Transverse colon (tissue), 4 donors: ENCODE results near the gene HSPA14. TPM values are rescaled to one million over a fixed set of nuclear protein-coding genes. Genes with fewer than 3 reads are reported as not detected.

Source experiments
- DNase-seq: peaks from one replicate; pipeline ENCODE4 v3.0.0-alpha.2; 2019
- H3K27ac ChIP-seq, 4 donors: fragments of 200-600 bp; sonication (generic); 2 replicates each; pipeline ENCODE4 v1.5.1; 2016 to 2018; ENCODE audit warnings: inconsistent platforms in 4 of 4
- H3K27me3 ChIP-seq: fragments of 200-600 bp; sonication (generic); 2 replicates; pipeline ENCODE4 v1.5.1; 2017; ENCODE audit warnings: inconsistent platforms
- H3K36me3 ChIP-seq, 4 donors: fragments of 200-600 bp; sonication (generic); 2 replicates each; pipeline ENCODE4 v1.5.1; 2017 to 2019; ENCODE audit warnings: inconsistent platforms in 4 of 4
- H3K4me1 ChIP-seq, 4 donors: fragments of 200-600 bp; sonication (generic); 2 replicates each; pipeline ENCODE4 v1.5.1; 2017 to 2020; ENCODE audit warnings: inconsistent platforms in 4 of 4
- H3K4me3 ChIP-seq, 4 donors: fragments of 200-600 bp; sonication (generic); 1 replicate in 1 of 4; 2 replicates in 3 of 4; pipeline versions ENCODE4 v1.5.1 to v1.6.1; 2017 to 2019; ENCODE audit warnings: inconsistent platforms in 4 of 4
- H3K9me3 ChIP-seq, 2 donors: fragments of 200-600 bp; sonication (generic); 2 replicates each; pipeline ENCODE4 v1.5.1; 2017 to 2019; ENCODE audit warnings: inconsistent platforms in 2 of 2
- EP300 ChIP-seq: sonication (generic); formaldehyde crosslinking; IDR thresholded peaks from one replicate; pipeline ENCODE4 v1.6.1; 2017; ENCODE audit warnings: antibody characterized with exemption, low read depth
- POLR2A ChIP-seq: fragments of 450-650 bp; IDR thresholded peaks from one replicate; pipeline ENCODE4 v1.6.1; 2016; ENCODE audit warnings: antibody characterized with exemption, mild to moderate bottlenecking, moderate library complexity
- POLR2AphosphoS5 ChIP-seq, 3 donors: sonication (generic); formaldehyde crosslinking; IDR thresholded peaks; one replicate each; pipeline ENCODE4 v1.6.1; 2016; ENCODE audit warnings: antibody characterized with exemption in 3 of 3
- WGBS, 2 donors: methylation state at CpG; one replicate each; pipeline ENCODE4 v1.1.5; 2018; ENCODE audit warnings: low coverage in 1 of 2; 5-methylcytosine and 5-hydroxymethylcytosine counted together
- in situ Hi-C, 4 donors: fragments of 200-750 bp; cut with MboI; loops; one replicate each; pipeline versions ENCODE4 v1.15.0 to v1.15.1; 2017; ENCODE audit warnings: low sequenced_read_pairs in 3 of 4, low pct_ligation_motif_present in 1 of 4, low pct_unique_long_range_greater_than_20kb in 1 of 4
- intact Hi-C: fragments of 100-400 bp; cut with DNase I; formaldehyde crosslinking; loops from one replicate; pipeline ENCODE4 v1.15.1; 2023; ENCODE audit warnings: low total_unique reads
- total RNA-seq, 4 donors: library from RNA; depleted of rRNA; stranded (reverse); fragments of >200 nt; gene quantifications; one replicate each; pipeline ENCODE4 v1.1.0, GENCODE V29; 2016
- TF ChIP-seq, protein P1 (sequence below), 5 experiments: fragments of 200-600 bp in 3 of 5; fragments of 450-650 bp in 2 of 5; sonication (generic) in 3 of 5; IDR thresholded peaks; 1 replicate in 2 of 5; 2 replicates in 3 of 5; pipeline ENCODE4 v1.5.1; 2016 to 2017; ENCODE audit warnings: antibody characterized with exemption in 5 of 5, inconsistent platforms in 3 of 5, mild to moderate bottlenecking in 2 of 5, moderate library complexity in 1 of 5

HSPA14 gene
- total RNA-seq, 4 donors from 2014 or later, result 6.7 to 15.4 (median 8.7) TPM

DNA sequence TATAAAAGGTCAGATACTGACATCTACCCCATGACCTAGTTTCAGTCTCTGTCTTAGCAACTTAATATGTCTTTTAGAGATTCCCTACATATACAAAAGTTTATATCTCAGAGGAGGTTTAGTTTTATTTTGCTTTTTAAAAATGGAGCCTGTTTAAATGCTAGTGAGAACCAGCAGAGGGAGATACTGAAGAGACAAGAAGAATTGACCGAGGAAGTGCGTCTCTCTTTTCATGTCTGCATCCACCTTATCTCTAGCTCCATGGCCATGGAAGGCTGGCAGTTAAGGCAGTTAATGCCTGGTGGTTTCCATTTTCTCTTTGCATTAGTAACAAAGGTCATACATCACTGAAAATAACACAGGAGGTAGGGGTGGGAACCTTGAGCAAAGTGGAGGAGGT, 51.2 kb downstream of the HSPA14 start:
- in situ Hi-C loops (no loop called here), intact Hi-C loops (no loop called here)
- 85 to 91% methylated on average over 2 of the region's 2 CpGs for WGBS, 2 donors

DNA sequence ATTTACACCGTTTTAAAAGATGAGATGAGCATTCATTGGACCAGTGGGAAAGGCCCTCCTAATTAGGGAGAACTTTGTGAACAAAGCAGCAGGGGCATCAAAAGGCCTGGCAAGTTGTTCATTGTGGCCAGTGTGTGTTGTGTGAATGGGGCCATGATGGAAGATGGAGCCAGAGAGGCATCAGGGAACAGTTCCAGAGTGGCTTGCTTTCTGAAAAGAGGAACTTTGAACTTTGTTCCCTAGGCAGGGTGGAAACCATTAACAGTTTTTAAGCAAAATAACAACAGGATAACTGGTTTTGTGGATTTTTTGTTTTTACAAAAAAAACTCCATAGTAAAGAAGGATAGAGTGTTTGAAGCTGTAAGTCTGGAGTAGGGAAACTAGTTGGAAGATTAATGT, 53.0 kb downstream of the HSPA14 start:
- H3K4me3 ChIP-seq, result no peak overlapping the region
- no peaks in the 10 kb centered on the region for H3K9me3 ChIP-seq
- TF ChIP-seq, protein P1, sequence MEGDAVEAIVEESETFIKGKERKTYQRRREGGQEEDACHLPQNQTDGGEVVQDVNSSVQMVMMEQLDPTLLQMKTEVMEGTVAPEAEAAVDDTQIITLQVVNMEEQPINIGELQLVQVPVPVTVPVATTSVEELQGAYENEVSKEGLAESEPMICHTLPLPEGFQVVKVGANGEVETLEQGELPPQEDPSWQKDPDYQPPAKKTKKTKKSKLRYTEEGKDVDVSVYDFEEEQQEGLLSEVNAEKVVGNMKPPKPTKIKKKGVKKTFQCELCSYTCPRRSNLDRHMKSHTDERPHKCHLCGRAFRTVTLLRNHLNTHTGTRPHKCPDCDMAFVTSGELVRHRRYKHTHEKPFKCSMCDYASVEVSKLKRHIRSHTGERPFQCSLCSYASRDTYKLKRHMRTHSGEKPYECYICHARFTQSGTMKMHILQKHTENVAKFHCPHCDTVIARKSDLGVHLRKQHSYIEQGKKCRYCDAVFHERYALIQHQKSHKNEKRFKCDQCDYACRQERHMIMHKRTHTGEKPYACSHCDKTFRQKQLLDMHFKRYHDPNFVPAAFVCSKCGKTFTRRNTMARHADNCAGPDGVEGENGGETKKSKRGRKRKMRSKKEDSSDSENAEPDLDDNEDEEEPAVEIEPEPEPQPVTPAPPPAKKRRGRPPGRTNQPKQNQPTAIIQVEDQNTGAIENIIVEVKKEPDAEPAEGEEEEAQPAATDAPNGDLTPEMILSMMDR (IDR thresholded peaks at IDR 0.05), result no peak
- no peak for TF ChIP-seq POLR2A
- no peak for TF ChIP-seq POLR2AphosphoS5 (IDR thresholded peaks at IDR 0.05)
- no peak for TF ChIP-seq EP300
- in situ Hi-C loops (no loop called here), intact Hi-C loops (no loop called here)
- DNase-seq, result no peak
- H3K27ac ChIP-seq, result no peak overlapping the region
- no peaks in the 10 kb centered on the region for H3K4me1 ChIP-seq
- H3K27me3 ChIP-seq, result no peaks in the 10 kb centered on the region
- 87 to 100% methylated on average over 1 of the region's 1 CpG for WGBS, 2 donors
- no peaks in the 10 kb centered on the region for H3K36me3 ChIP-seq

More for the DNA sequence above, 51.2 kb downstream of the HSPA14 start:
- H3K36me3 ChIP-seq, result no peaks in the 10 kb centered on the region
- H3K27me3 ChIP-seq, result no peaks in the 10 kb centered on the region
- no peak for DNase-seq
- H3K4me1 ChIP-seq, result no peaks in the 10 kb centered on the region
- no peak overlapping the region for H3K27ac ChIP-seq
- H3K4me3 ChIP-seq, result no peak overlapping the region
- no peaks in the 10 kb centered on the region for H3K9me3 ChIP-seq
- TF ChIP-seq POLR2AphosphoS5 (IDR thresholded peaks at IDR 0.05) (no peak), EP300 (no peak), POLR2A (no peak)
- TF ChIP-seq, protein P1 (IDR thresholded peaks at IDR 0.05), result no peak

DNA sequence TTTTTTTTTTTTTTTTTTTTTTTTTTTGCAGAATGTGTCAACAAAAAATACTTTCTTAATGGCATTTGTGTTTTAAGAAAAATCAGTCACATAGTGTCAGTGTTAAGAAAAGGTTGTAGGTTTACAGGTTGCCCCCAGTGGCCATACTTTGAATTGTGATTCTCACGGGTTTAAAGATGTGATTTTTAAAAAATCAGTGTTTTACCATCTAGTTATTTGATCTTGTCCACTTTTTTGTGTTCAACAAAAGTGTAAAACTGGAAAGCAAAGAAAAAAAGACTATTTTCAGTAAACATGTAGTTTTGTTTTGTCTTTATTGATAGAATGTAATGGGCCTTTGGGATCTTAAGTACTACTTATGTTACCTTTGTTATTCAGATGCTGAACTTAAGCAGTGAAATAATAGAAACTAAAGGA, 66.2 kb downstream of the HSPA14 start:
- in situ Hi-C loops, result no loop called here
- no peak overlapping the region for H3K27ac ChIP-seq
- H3K27me3 ChIP-seq, result no peaks in the 10 kb centered on the region
- no peak overlapping the region for H3K4me3 ChIP-seq
- intact Hi-C loops, result no loop called here
- DNase-seq, result no peak
- no peaks in the 10 kb centered on the region for H3K9me3 ChIP-seq
- 30 to 38% methylated on average over 1 of the region's 1 CpG for WGBS, 2 donors
- H3K36me3 ChIP-seq, result peaks cover 0 to 16% (median 5%) of the 10 kb centered on the region in 4 donors
- no peak for TF ChIP-seq POLR2AphosphoS5 (IDR thresholded peaks at IDR 0.05)
- TF ChIP-seq POLR2A, result no peak
- TF ChIP-seq EP300, result no peak
- TF ChIP-seq, protein P1 (IDR thresholded peaks at IDR 0.05), result peak; percentile 34 to 62 (median 55)
- no peaks in the 10 kb centered on the region for H3K4me1 ChIP-seq

DNA sequence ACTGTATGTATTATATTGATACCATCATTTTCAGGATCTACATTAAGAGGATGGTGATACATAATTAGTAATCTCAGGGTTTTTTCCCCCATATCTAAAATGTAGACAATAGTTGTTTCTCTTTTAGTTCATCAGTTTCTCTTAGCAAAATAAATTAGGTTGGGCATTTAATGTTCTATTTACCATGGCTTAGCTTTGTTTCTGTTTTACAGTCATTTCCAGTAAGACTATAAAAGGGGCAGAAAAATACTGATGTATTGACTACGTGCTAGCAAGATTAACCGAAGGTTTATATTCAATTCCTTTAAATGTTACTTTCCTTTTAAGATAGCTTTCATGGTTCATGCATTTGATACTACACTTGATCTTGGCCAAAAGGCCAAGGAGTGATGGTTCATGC, 66.8 kb downstream of the HSPA14 start:
- WGBS, 2 donors, result 89 to 93% methylated on average over 2 of the region's 2 CpGs
- Histone ChIP-seq H3K27ac (no peak overlapping the region), H3K9me3 (no peaks in the 10 kb centered on the region), H3K4me1 (no peaks in the 10 kb centered on the region), H3K27me3 (no peaks in the 10 kb centered on the region), H3K36me3 (peaks cover 0 to 20% (median 5%) of the 10 kb centered on the region in 4 donors), H3K4me3 (no peak overlapping the region)
- in situ Hi-C loops (no loop called here), intact Hi-C loops (no loop called here)
- TF ChIP-seq POLR2A (no peak), EP300 (no peak), POLR2AphosphoS5 (IDR thresholded peaks at IDR 0.05) (no peak)
- TF ChIP-seq, protein P1 (IDR thresholded peaks at IDR 0.05), result no peak
- no peak for DNase-seq
